GM18868 (cell line): ENCODE measurements around the gene ASIP.
"Not testable (repeated sequence)": the region's sequence is repeated elsewhere in the genome, so short reads cannot be mapped to it uniquely, and the experiment has no call there.

ENCODE experiments used
- ATAC-seq: cut with Tn5 transposase; IDR thresholded peaks from one replicate; pipeline ENCODE4 v1.9.1; 2021; ENCODE audit warnings: mild to moderate bottlenecking, moderate library complexity; ENCODE audit not compliant: unreplicated experiment

ASIP gene

DNA sequence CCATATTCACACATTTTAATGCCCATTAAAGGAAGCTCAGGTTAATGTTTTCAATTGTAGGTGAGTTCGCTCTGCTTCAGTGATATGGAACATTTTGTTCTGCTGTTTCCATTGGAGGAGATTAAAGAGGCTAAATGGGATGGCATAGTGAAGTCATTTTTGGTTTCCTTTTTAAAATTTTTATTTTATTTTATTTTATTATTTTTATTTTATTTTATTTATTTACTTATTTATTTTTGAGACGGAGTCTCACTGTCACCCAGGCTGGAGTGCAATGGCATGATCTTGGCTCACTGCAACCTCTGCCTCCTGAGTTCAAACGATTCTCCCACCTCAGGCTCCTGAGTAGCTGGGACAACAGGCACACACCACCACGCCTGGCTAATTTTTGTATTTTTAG, 792 bp downstream of the ASIP start:
- ATAC-seq: not testable (repeated sequence)

DNA sequence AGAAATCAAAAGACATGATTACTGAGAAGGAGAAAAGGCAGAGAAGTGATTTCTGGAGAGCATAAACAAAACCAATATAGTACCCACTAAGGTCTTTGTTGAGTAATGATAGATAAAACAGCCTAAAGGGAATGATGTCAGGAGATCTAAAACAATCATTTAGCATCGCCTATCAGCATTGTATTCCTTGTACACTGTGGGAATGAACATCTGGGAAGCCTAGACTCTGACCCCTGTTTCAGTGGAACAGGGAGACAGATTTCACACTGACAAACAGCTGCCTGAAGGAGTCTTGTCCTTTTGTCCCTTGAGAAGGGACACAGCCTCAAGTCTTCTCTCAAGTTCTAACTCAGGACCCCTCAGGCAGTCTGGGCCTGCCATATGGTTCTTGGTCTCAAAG, 1.7 kb downstream of the ASIP start:
- ATAC-seq: no peak

DNA sequence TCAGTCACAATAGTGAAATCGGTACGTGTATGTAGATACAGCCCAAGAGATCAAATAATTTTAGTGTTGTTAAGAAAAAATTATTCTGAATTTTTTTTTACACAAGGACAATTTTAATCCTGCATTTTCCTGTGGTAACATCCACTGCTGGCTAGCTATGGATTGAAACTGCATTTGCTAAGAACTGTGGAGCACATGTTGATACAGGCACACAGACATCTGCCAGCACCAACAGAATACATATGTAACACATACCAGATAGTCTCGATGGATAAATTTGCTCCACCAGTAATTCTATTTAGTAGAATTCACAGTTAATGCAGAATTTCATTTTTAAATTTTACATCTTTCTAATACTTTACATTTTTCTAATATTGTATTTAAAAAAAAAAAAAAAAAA, 2.2 kb downstream of the ASIP start:
- ATAC-seq: no peak

DNA sequence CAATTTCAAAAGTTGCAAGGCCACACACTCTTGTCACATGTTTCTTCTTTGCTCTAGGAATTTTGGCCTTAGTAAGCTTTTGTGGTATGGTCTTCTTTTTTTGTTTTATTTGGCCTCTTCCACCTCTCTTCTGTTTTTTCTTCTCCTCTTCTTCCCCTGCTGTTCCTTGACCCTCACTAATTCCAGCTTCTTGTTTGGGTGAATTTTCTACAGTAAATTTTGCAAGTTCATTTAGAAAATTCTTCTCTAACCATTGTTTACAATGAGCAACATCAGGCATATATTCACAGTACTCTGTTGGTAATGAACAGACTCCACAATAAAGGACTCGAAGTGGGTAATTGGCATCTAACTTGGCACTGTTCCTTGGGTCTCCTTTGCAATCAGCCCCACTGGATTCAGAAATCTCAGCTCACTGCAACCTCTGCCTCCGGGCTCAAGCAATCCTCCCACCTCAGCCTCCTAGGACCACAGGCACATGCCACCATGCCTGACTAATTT, 5.0 kb downstream of the ASIP start:
- ATAC-seq: no peak

GRCh38 chr20:34249291-34249690, 8.1 kb downstream of the ASIP start:
- ATAC-seq: no peak

GRCh38 chr20:34250005-34250404, 8.8 kb downstream of the ASIP start:
- no peak for ATAC-seq

DNA sequence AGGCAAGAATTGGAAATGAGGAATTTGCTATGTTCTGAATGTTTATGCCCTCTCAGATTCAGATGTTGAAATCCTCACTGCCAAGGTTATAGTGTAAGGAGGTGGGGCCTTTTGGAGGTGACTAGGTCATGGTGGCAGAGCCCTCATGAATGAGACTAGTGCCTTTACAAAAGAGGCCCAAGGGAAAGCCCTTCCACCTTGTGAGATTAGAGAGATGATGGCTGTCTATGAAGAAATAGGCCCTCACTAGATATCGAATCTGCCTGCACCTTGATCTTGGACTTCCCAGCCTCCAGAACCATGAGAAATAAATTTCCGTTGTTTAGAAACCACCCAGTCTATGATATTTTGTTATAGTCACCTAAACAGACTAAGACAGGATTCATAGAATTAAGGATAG, 10.4 kb downstream of the ASIP start:
- no peak for ATAC-seq

- ATAC-seq: not testable (repeated sequence)
Measured at GRCh38 chr20:34252431-34253086, 11.3 kb downstream of the ASIP start.

DNA sequence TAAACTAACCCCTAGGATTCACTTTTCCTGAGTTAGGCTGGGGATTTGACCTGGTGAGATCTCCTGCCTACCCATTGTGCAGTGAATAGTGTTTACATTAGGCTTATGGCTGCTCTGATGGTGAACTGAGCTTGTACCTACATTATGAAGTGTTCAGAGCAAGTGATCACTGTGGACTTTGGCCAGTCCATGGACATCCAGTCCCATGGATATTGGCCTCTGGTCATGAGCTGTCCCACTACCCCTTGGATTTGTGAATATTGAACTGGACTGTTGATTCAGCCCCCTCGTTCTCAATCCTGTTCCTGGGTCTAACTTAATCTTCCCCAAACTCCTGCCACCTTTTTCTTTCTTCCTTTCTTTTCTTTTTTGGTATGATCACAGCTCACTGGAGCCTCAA, 13.8 kb downstream of the ASIP start:
- no peak for ATAC-seq

DNA sequence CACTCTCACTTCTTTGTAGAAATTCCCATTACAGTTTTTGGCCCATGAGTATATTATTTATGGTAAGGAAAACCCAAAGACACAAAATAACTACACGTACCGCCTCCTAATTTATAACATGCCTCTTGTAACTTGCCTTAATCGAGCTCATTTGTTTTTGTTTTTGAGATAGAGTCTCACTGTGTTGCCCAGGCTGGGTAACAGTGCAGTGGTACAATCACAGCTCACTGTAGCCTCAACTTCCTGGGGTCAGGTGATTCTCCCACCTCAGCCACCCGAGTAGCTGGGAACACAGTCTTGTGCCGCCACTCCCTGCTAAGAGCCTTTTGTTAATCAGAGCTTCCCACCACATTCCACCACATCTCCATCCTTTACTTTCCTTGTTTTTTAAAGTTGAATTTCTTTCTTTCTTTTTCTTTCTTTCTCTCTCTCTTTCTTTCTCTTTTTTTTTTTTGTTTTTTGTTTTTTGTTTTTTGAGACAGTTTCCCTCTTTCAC, 15.5 kb downstream of the ASIP start:
- ATAC-seq: no peak

GRCh38 chr20:34260208-34260942, 19.2 kb downstream of the ASIP start:
- ATAC-seq: no peak

DNA sequence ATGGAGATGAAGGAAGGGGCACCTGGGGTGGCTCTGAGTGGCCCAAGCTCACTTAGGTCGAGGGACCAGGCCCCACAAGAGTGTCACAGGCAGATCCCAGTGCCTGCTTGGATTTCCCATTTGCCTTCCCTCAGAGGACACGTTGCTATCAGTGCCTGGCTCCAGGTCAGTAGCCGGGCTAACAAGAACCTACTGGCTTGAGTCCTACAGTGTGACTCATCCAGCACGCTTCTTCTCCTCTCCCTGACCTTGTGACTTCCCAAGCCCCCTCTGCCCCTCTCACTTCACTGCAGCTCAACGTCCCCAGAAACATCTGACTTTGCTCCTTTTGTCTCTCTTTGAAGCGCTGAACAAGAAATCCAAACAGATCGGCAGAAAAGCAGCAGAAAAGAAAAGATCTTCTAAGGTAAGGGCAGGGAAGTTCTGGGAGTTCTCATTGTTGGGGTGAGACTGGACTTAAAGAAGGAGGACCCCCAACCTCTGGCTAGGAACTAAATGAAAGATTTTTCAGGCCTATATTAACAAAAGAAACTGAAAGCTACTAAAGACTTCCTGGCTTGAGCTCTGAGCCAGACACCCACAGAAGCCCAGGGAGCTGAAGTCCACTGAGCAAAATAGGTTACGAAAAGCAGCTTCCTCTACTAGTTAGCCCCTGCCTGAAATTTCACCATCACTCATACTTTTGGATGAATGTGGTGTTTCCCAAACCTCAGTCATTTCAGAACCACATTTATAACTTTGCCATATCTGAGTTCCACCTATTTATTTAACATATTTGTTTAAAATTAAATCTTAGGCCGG, 21.5 kb downstream of the ASIP start:
- no peak for ATAC-seq

DNA sequence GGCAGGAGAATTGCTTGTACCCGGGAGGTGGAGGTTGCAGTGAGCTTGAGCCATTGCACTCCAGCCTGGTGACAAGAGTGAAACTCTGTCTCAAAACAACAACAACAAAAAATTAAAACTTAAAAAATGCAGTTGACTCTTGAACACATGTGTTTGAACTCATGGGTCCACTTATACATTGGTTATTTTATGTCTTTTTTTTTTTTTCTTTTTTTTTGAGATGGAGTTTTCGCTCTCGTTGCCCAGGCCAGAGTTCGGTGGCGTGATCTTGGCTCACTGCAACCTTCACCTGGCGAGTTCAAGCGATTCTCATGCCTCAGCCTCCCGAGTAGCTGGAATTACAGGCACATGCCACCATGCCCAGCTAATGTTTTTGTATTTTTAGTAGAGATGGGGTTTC, 22.2 kb downstream of the ASIP start:
- not testable (repeated sequence) for ATAC-seq

DNA sequence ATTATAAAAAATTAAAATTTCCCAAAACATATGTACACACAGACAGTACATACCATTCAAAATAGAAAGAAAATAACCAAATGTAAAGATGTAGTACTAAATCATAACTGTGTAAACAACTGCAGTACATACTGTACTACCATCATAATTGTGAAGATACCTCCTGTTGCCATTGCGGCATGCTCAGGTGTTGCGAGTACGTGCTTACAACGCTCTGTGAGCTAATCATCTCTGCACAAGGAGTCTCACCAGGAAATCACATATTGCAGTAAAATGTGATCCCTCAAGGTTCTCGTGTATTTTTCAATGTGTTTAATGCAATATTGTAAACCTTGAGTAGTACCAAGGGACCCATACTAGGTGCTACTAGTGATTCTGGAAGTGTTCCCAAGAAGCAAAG, 22.9 kb downstream of the ASIP start:
- ATAC-seq: no peak

- ATAC-seq: no peak
Measured at GRCh38 chr20:34268145-34268544, 26.9 kb downstream of the ASIP start.

DNA sequence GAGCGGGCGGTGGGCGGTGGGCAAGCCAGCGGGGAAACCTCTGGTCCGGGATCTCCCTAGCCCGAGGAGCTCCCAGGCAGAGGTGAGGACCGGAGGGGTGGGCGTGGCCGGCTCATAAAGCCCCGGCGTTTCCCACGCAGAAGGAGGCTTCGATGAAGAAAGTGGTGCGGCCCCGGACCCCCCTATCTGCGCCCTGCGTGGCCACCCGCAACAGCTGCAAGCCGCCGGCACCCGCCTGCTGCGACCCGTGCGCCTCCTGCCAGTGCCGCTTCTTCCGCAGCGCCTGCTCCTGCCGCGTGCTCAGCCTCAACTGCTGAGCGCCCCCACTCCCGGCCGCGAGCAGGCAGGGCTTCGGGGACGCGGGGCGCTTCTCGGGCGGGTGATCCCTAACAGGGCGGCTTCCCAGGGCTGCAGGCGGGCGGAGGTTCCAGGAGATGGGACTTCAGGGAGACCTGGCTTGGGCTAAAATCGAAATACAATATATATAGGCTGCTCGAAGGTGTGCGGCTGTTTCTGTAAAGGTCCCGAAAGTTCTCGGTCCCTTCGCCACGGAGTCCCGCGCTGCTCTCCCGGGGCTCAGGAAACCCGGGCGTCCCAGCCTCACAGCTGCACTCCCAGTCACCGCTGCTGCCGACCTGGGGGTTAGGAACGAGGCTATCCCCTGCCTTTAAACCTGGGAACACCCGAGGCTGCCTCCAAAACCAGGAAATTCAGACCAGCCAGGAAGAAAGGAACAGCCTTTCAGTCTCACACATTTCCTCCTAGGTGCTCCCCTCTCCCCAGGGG, 27.8 kb downstream of the ASIP start:
- ATAC-seq: no peak

- no peak for ATAC-seq
Measured at GRCh38 chr20:34269996-34270627, 28.9 kb downstream of the ASIP start.

DNA sequence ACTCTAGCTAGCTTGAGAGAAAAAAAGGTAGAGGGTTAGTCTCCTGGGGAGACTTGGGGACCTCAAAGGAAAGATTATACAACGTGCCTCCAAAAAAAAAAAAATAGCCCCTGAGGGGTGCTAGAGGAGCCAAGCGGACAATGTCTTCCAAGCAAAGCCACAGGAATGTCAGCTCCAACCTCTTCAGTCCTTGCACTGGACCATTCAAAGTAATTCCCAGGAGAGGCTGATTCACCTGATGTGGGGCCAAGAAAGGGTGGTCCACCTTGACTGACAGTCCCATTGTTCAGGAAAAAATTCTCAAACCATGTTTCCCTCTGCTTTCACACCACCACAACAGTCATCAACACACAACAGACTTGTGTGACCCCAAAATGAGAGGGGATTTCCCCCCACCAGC, 30.7 kb downstream of the ASIP start:
- ATAC-seq: no peak

DNA sequence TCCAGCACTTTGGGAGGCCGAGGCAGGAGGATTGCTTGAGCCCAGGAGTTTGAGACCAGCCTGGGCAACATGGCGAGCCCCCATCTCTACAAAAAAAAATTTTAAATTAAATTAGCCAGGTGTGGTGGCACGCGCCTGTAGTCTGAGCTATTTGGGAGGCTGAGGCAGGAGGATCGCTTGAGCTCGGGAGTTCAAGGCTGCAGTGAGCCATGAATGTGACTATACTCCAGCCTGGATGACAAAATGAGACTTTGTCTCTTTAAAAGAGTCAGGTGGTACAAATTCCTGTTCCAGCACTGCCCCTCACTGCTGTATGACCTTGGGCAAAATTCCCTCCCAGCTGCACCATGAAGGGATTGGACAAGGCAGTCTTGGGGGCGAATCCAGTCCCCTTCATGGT, 33.5 kb downstream of the ASIP start:
- no peak for ATAC-seq

DNA sequence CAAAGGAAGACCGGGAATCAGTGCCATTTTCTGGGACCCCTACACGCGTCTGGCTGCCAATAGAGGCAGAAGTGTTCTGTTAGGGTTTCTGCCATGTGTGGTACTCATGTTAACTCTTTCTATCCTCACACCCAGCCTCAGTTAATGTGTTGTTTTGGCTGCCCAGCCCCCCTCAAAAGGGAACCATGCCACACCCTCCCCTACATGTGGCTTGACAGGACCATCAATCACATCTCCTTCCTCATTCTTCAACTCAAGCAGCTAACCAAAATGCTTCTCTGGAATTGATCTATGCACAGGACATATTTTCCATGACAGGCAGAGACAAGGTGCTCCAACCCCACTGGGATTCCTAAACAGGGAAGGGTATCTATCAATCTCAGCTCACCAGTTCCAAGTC, 40.0 kb downstream of the ASIP start:
- ATAC-seq: no peak
